Heart right ventricle (tissue), 16 donors: ENCODE results near the gene CDC123. TPM values are rescaled to one million over a fixed set of nuclear protein-coding genes. Genes with fewer than 3 reads are reported as not detected.

Experiments
- ATAC-seq, 8 donors: fragments of 200-7000 bp; cut with Tn5 transposase; one replicate each; pipeline ENCODE4 v1.9.1; 2020; ENCODE audit warnings: mild to moderate bottlenecking in 8 of 8, moderate library complexity in 8 of 8, moderate number of reproducible peaks in 1 of 8
- DNase-seq, 2 donors: peaks; one replicate each; pipeline ENCODE4 v3.0.0-alpha.2; 2020
- H3K27ac ChIP-seq, 10 donors: fragments of 200-600 bp; sonication (generic) in 2 of 10; one replicate each; pipeline versions ENCODE4 v1.5.0 to v1.8.0; 2020 to 2022; ENCODE audit warnings: mild to moderate bottlenecking in 3 of 10
- H3K27me3 ChIP-seq, 7 donors: fragments of 200-600 bp; one replicate each; pipeline ENCODE4 v1.8.0; 2021 to 2022; ENCODE audit warnings: mild to moderate bottlenecking in 2 of 7
- H3K36me3 ChIP-seq, 9 donors: fragments of 200-600 bp; sonication (generic) in 1 of 9; one replicate each; pipeline versions ENCODE4 v1.5.0 to v1.8.0; 2020 to 2022; ENCODE audit warnings: mild to moderate bottlenecking in 2 of 9
- H3K4me1 ChIP-seq, 9 donors: fragments of 200-600 bp; sonication (generic) in 1 of 9; one replicate each; pipeline versions ENCODE4 v1.5.0 to v1.8.0; 2020 to 2022; ENCODE audit warnings: mild to moderate bottlenecking in 4 of 9
- H3K4me3 ChIP-seq, 10 donors: fragments of 200-600 bp; sonication (generic) in 2 of 10; one replicate each; pipeline versions ENCODE4 v1.5.0 to v1.8.0; 2020 to 2022; ENCODE audit warnings: mild to moderate bottlenecking in 7 of 10, moderate library complexity in 2 of 10
- H3K9me3 ChIP-seq, 11 donors: fragments of 200-600 bp in 10 of 11; sonication (generic) in 2 of 11; one replicate each; pipeline versions ENCODE4 v1.5.0 to v1.8.0; 2013 to 2022; ENCODE audit warnings: mild to moderate bottlenecking in 2 of 11, control low read depth in 1 of 11, moderate library complexity in 1 of 11
- WGBS, 2 donors: extraction: QIAGEN DNeasy Blood & Tissue Kit; methylation state at CpG; one replicate each; pipeline ENCODE4 v1.1.7; 2013; ENCODE audit warnings: inconsistent platforms in 1 of 2; 5-methylcytosine and 5-hydroxymethylcytosine counted together
- intact Hi-C, 10 donors: fragments of 100-400 bp; cut with DNase I; formaldehyde crosslinking; loops; one replicate each; pipeline versions ENCODE4 v1.11.1 to v1.14.2; 2022
- polyA plus RNA-seq, 2 donors: library from polyadenylated mRNA; stranded (reverse); fragments of 200-250 nt; gene quantifications; one replicate each; pipeline ENCODE4 v1.2.3, GENCODE V29; 2013
- total RNA-seq, 10 donors: library from RNA; stranded (reverse); fragmentation: NEBNext Ultra II Directional in 3 of 10; extraction: Animal tissue kit (Norgen Biotek cat#: 25700) in 3 of 10; gene quantifications; one replicate each; pipeline versions ENCODE4 v1.2.1 to v1.2.4, GENCODE V29; 2021 to 2023
- TF ChIP-seq, protein P1 (sequence below), 9 donors: fragments of 200-600 bp; sonication (generic) in 2 of 9; IDR thresholded peaks; one replicate each; pipeline versions ENCODE4 v1.5.0 to v1.8.0; 2021 to 2022; ENCODE audit warnings: antibody characterized with exemption in 9 of 9, mild to moderate bottlenecking in 5 of 9, moderate library complexity in 1 of 9
- donor health status: Arrhythmogenic right ventricular cardiomyopathy.
- donor health status: ischemic (EF 13 %, LVEDD 7.1; RV severe dilation, severe dysfunction).
- donor health status: healthy with polysubstance abuse.
- donor health status: DM: no; HTN: yes; CAD: no.
- donor health status: DM: no; HTN: no; CAD: no.
- donor health status: ischemic (EF 25% LVEDD 6.9; RV normal size, moderate dysfunction).
- donor health status: ischemic (EF 25% LVEDD 5.7; RV mildly dilated, moderate dysfunction).
- donor health status: healthy.
- donor health status: DM: yes; HTN: yes; CAD: no.
- donor health status: Ischemic cardiomyopathy.
- donor health status: ischemic (EF 35%, LVEDD 5.7; RV mildly dilated, moderate dysfunction).
- donor health status: nonischemic (EF 11% LVEDD 7.7; RV severe dilation, severe dysfunction).
- donor health status: DM: yes; HTN: yes; CAD: no.
- donor health status: PGD.
- donor health status: ischemic (EF 29% LVEDD 5.4; RV normal size, mild dysfunction).
- donor health status: nonischemic (EF 23%, LVEDD 6.1; RV moderate dilation, normal function).

The CDC123 gene
- total and polyA plus RNA-seq, 12 donors, result 22.2 to 57.6 (median 47.0) TPM

DNA sequence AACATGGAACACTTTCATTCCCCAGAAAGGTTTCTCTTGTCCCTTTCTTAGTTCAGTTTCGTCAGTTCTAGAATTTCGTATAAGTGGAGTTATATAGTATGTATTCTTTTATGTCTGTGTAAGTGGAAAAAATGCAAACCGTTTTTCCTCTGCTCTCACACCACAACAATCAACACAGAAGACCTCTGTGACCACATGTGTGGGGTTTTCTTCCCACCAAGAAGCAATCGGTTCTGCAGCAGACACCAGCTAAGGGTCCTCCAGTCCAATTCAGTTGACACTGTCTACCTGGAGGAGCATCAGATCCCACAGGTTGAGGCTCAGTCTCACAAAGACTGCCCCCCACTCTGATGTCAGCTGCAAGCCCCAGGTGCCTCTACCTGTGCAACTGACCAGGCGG is 6.2 kb downstream of the CDC123 start:
- H3K27me3 ChIP-seq, result no peaks in the 10 kb centered on the region
- intact Hi-C loops, result no loop called here
- H3K36me3 ChIP-seq, result peaks cover 0 to 87% (median 9%) of the 10 kb centered on the region in 9 donors
- TF ChIP-seq, protein P1, sequence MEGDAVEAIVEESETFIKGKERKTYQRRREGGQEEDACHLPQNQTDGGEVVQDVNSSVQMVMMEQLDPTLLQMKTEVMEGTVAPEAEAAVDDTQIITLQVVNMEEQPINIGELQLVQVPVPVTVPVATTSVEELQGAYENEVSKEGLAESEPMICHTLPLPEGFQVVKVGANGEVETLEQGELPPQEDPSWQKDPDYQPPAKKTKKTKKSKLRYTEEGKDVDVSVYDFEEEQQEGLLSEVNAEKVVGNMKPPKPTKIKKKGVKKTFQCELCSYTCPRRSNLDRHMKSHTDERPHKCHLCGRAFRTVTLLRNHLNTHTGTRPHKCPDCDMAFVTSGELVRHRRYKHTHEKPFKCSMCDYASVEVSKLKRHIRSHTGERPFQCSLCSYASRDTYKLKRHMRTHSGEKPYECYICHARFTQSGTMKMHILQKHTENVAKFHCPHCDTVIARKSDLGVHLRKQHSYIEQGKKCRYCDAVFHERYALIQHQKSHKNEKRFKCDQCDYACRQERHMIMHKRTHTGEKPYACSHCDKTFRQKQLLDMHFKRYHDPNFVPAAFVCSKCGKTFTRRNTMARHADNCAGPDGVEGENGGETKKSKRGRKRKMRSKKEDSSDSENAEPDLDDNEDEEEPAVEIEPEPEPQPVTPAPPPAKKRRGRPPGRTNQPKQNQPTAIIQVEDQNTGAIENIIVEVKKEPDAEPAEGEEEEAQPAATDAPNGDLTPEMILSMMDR (IDR thresholded peaks at IDR 0.05), result no peak
- H3K4me1 ChIP-seq, result peaks cover 0 to 21% (median 12%) of the 10 kb centered on the region in 9 donors
- ATAC-seq, result no peak
- H3K9me3 ChIP-seq, result no peaks in the 10 kb centered on the region
- WGBS, 2 donors, result 91% methylated on average over 5 of the region's 5 CpGs
- DNase-seq, result no peak
- no peak overlapping the region for H3K27ac ChIP-seq
- no peak overlapping the region for H3K4me3 ChIP-seq

DNA sequence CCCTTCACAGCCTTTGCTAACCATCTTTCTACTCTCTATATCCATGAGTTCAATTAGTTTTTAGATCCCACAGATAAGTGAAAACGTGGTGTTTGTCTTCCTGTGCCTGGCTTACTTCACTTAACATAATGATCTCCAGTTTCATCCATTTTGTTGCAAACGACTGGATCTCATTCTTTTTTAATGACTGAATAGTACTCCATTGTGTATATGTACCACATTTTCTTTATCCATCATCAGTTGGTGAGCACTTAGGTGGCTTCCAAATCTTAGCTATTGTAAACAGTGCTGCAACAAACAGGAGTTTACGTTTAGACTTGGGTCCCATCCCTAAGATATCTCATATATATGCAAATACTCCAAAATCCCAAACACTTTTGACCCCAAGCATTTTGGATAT is 9.1 kb downstream of the CDC123 start:
- TF ChIP-seq, protein P1 (IDR thresholded peaks at IDR 0.05), result no peak
- 88 to 93% methylated on average over 3 of the region's 3 CpGs for WGBS, 2 donors
- peaks cover 0 to 98% (median 6%) of the 10 kb centered on the region in 9 donors for H3K36me3 ChIP-seq
- H3K9me3 ChIP-seq, result no peaks in the 10 kb centered on the region
- no peak for ATAC-seq
- no peak overlapping the region for H3K27ac ChIP-seq
- intact Hi-C loops, result no loop called here
- H3K4me3 ChIP-seq, result no peak overlapping the region
- no peak for DNase-seq
- peaks cover 0 to 7% (median 0%) of the 10 kb centered on the region in 9 donors for H3K4me1 ChIP-seq
- H3K27me3 ChIP-seq, result no peaks in the 10 kb centered on the region

DNA sequence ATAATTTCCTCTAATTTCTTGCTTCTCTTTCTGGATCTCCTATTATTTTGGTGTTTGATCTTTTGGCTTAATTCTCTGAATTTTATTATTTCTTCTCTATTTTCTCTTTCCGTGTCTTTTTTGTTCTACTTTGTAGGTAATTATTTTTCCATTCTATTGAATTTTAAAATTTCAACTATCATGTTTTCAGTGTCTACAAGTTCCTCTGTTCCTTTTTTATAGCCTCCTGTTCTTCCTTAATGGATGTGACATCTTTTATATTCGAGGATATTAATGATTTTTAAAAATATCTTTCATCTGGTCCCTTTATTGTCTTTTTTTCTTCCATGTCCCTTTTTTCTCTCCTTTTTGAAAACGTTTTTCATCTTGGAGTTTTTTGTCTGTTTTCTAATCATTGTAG is 11.1 kb downstream of the CDC123 start:
- Histone ChIP-seq H3K27ac (no peak overlapping the region), H3K4me3 (no peak overlapping the region), H3K4me1 (no peaks in the 10 kb centered on the region), H3K27me3 (no peaks in the 10 kb centered on the region), H3K9me3 (no peaks in the 10 kb centered on the region), H3K36me3 (peaks cover 0 to 98% (median 23%) of the 10 kb centered on the region in 9 donors)
- TF ChIP-seq, protein P1 (IDR thresholded peaks at IDR 0.05), result no peak
- intact Hi-C loops, result no loop called here
- no peak for DNase-seq
- WGBS, 2 donors, result 79 to 87% methylated on average over 3 of the region's 3 CpGs
- no peak for ATAC-seq

DNA sequence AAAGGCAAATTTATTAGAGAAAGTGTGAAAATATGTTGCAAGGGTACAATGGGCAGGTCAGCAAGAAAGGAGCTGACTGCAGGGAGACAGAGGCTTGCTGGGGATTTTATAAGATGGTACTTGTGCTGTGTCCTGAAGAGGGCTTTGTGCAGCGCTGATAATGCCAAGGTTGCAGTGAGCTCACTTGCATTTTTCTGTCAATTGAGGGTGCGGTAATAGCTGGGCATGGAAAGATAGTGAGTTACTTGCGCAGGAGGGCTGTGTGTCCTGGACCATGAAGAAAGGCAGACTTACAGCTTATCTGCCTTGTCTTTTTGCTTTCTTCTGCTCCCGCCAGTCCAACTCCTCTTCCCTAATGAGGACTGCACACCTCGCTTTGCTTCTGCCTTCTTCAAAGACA is 12.5 kb downstream of the CDC123 start:
- Histone ChIP-seq H3K4me1 (no peaks in the 10 kb centered on the region), H3K36me3 (peaks cover 0 to 95% (median 27%) of the 10 kb centered on the region in 9 donors), H3K9me3 (no peaks in the 10 kb centered on the region), H3K4me3 (no peak overlapping the region), H3K27me3 (no peaks in the 10 kb centered on the region), H3K27ac (no peak overlapping the region)
- 94 to 96% methylated on average over 5 of the region's 5 CpGs for WGBS, 2 donors
- DNase-seq (no peak), ATAC-seq (no peak)
- intact Hi-C loops, result no loop called here
- TF ChIP-seq, protein P1 (IDR thresholded peaks at IDR 0.05), result no peak
